Cardiac fibroblast (primary cell): ENCODE data around the gene PTPRN2.

ENCODE experiments used
- DNase-seq, 2 donors: peaks; one replicate each; pipeline versions ENCODE4 v3.0.0 to v3.0.0-alpha.2; 2010; ENCODE audit warnings: low read depth in 2 of 2
- H3K4me3 ChIP-seq, 2 donors: replicated peaks in 1 of 2; 1 replicate in 1 of 2; 2 replicates in 1 of 2; pipeline ENCODE4 v1.5.1; 2011; ENCODE audit warnings: low read depth in 2 of 2, low read length in 2 of 2, mild to moderate bottlenecking in 2 of 2, moderate library complexity in 1 of 2
- TF ChIP-seq, protein P1 (sequence below): IDR thresholded peaks from one replicate; pipeline ENCODE4 v1.5.1; 2011; ENCODE audit warnings: low read depth, mild to moderate bottlenecking, low read length, inconsistent platforms

The PTPRN2 gene

DNA sequence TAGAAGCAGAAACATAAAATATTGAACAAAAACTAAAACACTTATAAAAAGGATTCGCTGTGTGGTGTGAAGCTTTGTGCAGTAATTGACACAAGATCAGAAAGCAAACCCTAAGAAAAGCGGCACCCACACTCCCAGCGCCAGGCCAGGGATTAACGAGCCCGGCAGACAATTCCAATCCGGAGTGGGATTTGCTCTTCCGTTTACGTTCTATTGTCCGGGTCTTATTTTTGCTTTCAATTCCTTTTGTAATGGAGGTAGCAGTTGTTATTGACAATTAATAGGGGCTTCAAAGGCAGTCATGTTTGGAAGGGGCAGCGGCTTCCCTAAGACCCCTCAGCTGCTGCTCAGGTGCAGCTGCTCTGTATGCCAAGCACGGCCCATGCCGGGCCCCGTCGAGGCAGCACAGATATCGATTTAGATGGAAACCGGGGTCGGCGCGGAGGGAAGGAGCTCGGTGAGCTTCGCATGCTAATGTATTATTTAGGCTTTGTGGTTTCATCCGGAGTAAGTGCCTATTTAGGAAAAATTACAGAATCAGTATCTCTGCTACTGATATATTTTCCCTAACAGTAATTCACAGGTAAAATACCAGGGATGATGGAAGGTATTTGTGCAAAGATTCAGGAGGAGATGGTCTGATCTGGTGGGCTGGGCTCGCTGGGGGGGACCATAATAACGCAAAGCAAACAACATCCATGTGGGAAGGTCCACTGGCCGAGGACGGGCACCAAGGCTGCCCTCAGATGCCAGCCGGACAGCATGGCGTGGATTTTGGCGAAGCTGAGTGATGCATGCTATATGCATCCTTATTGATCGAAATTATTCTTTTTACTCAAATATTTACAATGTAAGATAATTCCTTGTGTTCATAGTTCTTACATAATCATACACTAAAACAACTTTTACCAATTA lies 561.7 kb downstream of the PTPRN2 start:
- DNase-seq, result no peak
- H3K4me3 ChIP-seq, result no peak overlapping the region
- TF ChIP-seq, protein P1, sequence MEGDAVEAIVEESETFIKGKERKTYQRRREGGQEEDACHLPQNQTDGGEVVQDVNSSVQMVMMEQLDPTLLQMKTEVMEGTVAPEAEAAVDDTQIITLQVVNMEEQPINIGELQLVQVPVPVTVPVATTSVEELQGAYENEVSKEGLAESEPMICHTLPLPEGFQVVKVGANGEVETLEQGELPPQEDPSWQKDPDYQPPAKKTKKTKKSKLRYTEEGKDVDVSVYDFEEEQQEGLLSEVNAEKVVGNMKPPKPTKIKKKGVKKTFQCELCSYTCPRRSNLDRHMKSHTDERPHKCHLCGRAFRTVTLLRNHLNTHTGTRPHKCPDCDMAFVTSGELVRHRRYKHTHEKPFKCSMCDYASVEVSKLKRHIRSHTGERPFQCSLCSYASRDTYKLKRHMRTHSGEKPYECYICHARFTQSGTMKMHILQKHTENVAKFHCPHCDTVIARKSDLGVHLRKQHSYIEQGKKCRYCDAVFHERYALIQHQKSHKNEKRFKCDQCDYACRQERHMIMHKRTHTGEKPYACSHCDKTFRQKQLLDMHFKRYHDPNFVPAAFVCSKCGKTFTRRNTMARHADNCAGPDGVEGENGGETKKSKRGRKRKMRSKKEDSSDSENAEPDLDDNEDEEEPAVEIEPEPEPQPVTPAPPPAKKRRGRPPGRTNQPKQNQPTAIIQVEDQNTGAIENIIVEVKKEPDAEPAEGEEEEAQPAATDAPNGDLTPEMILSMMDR, result no peak

DNA sequence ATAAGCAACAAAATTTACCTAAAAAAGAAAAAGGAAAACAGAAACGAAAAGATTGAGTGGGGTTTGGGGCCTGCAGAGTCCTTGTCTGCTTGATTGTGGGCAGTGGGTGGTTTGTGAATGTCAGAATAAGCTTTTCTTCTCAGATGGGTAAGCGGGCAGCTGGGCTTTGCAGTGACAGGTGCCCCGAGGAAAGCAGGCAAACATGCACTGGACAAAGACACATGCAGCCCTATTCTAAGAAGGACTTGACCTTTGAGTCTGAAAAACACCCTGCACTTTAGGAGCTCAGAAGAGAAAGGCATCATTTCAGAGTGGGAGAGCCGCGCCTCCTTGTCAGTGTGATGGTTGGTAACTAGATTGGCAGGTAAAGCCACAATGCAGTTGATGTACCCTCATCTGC lies 562.7 kb downstream of the PTPRN2 start:
- TF ChIP-seq, protein P1, result no peak
- no peak overlapping the region for H3K4me3 ChIP-seq
- no peak for DNase-seq

DNA sequence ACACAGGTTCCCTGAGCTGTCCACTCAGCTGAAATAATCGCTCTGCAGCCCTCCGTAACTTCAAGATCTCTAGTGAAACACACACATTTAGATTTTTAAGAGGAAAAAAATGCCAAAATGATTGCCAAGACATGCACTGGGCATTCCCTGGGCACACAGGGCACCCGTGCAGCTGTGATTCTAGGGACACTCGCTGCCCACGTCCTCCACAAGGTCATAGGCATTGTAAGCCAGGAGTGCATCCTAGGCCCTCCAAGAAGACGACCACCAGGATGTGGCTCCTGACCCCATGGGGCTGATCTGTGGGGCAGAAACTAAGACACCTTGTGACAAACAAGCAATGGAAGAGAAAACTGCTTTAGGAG lies 563.3 kb downstream of the PTPRN2 start:
- TF ChIP-seq, protein P1, result no peak
- DNase-seq, result no peak
- no peak overlapping the region for H3K4me3 ChIP-seq

DNA sequence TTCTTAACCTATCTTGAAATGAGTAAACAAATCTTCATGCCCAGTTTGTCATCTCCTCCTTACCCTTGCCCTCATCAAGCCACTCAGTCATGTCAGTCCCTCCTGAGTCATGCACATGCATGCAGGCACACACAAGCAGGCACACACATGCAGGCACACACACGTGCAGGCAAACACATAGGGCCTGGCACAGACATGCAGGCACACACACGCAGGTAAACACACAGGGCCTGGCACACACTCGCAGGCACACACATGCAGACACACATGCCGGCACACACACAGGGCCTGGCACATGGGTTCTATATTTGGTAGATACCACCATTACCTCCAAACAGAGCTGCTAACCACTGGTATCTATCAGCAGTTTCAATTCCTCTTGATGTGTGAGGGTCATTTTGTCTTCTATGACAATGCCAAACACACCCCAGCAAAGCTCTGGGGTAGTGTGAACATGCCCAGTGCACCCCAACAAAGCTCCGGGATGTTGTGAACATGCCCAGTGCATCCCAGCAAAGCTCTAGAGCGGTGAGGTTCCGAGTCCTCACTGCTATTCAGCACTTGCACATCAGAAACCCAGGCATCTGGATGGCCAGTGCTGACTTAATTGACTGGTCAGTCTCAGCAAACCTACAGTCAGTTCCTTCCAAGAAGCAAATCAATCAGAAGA lies 563.8 kb downstream of the PTPRN2 start:
- DNase-seq, result no peak
- TF ChIP-seq, protein P1, result no peak

DNA sequence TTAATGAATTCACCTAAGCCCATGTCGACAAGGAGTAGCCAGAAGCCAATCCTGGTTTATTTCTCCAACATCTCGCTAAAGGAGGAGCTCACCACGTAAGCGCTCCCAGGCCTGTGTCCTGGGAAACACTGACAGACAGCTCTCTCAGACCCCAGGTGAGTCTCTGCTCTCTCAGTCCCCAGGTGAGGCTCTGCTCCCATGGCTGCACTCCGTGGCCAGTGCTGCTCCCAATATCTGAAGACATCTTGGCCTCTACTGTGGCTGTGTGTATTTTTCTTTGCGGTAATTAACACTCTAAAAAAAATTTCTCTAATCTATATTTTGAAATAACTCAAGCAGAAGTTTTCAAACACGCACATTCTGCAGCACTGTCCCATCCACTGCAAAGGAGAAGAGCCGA lies 564.5 kb downstream of the PTPRN2 start:
- no peak overlapping the region for H3K4me3 ChIP-seq
- no peak for DNase-seq
- TF ChIP-seq, protein P1, result no peak

More for the DNA sequence above, 563.8 kb downstream of the PTPRN2 start:
- no peak overlapping the region for H3K4me3 ChIP-seq

DNA sequence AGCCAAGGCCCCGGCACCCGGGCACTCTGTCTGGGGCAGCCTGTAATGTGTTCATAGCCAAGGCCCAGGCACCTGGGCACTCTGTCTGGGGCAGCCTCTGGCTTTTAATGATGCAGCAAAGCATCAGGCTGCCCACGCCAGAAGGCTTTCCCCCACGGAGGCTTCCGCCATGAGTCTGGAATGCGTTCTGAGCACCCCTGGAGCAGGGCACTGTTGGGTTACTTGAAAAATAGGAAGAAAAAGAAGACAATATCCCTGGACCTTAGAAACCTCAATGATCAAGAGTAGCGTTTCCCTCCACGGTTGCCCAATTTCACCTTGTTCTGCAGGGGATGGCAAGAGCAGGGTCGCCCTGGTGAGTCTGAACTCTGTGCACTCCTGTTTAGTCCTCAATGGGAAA lies 565.0 kb downstream of the PTPRN2 start:
- no peak overlapping the region for H3K4me3 ChIP-seq
- TF ChIP-seq, protein P1, result no peak
- no peak for DNase-seq
